ENCODE measurements around the gene HTR4.

HTR4 gene

GRCh38 chr5:148437249-148437648, 217.1 kb downstream of the HTR4 start:
- TF ChIP-seq CTCF (IDR thresholded peaks at IDR 0.05; ENCODE audit: borderline replicate concordance, extremely low read depth, low read length, poor library complexity, severe bottlenecking) (no peak), EZH2 (IDR thresholded peaks at IDR 0.05; ENCODE audit: borderline replicate concordance, low read depth, low read length, severe bottlenecking) (no peak)
- peaks cover 90% of the 10 kb centered on the region for H3K36me3 ChIP-seq (ENCODE audit: insufficient read depth, low read length)
- no peaks in the 10 kb centered on the region for H3K9me3 ChIP-seq (ENCODE audit: insufficient read depth, low read length, severe bottlenecking)
- no peak overlapping the region for H3K4me2 ChIP-seq (ENCODE audit: insufficient read depth, low read length)
- no peak overlapping the region for H3K9ac ChIP-seq (ENCODE audit: low read depth, low read length)
- no peak overlapping the region for H2AFZ ChIP-seq (ENCODE audit: low read depth, low read length)
- no peaks in the 10 kb centered on the region for H4K20me1 ChIP-seq (ENCODE audit: insufficient read depth, low read length)
- H3K79me2 ChIP-seq (ENCODE audit: insufficient read depth, low read length), result no peaks in the 10 kb centered on the region
- H3K4me3 ChIP-seq (ENCODE audit: low read depth in 1 of 2, low read length in 2 of 2), result no peak overlapping the region
- ATAC-seq (ENCODE audit: insufficient read depth, low read depth), result no peak
- DNase-seq, result no peak
- H3K4me1 ChIP-seq (ENCODE audit: insufficient read depth, low read length), result no peaks in the 10 kb centered on the region
- H3K27me3 ChIP-seq (ENCODE audit: insufficient read depth, low read length, poor library complexity), result no peaks in the 10 kb centered on the region
- no peak overlapping the region for H3K27ac ChIP-seq (ENCODE audit: low read length)

GRCh38 chr5:148436029-148436428, 218.3 kb downstream of the HTR4 start:
- Histone ChIP-seq H2AFZ (ENCODE audit: low read depth, low read length) (no peak overlapping the region), H3K36me3 (ENCODE audit: insufficient read depth, low read length) (peaks cover 80% of the 10 kb centered on the region), H3K27ac (ENCODE audit: low read length) (no peak overlapping the region), H3K9me3 (ENCODE audit: insufficient read depth, low read length, severe bottlenecking) (no peaks in the 10 kb centered on the region), H3K27me3 (ENCODE audit: insufficient read depth, low read length, poor library complexity) (no peaks in the 10 kb centered on the region), H3K4me3 (ENCODE audit: low read depth in 1 of 2, low read length in 2 of 2) (no peak overlapping the region), H3K9ac (ENCODE audit: low read depth, low read length) (no peak overlapping the region), H3K4me2 (ENCODE audit: insufficient read depth, low read length) (no peak overlapping the region), H4K20me1 (ENCODE audit: insufficient read depth, low read length) (no peaks in the 10 kb centered on the region), H3K79me2 (ENCODE audit: insufficient read depth, low read length) (no peaks in the 10 kb centered on the region), H3K4me1 (ENCODE audit: insufficient read depth, low read length) (no peaks in the 10 kb centered on the region)
- ATAC-seq (ENCODE audit: insufficient read depth, low read depth), result no peak
- TF ChIP-seq CTCF (IDR thresholded peaks at IDR 0.05; ENCODE audit: borderline replicate concordance, extremely low read depth, low read length, poor library complexity, severe bottlenecking) (no peak), EZH2 (IDR thresholded peaks at IDR 0.05; ENCODE audit: borderline replicate concordance, low read depth, low read length, severe bottlenecking) (no peak)
- DNase-seq, result no peak

GRCh38 chr5:148433826-148434225, 220.5 kb downstream of the HTR4 start:
- H3K79me2 ChIP-seq (ENCODE audit: insufficient read depth, low read length), result no peaks in the 10 kb centered on the region
- no peak overlapping the region for H3K4me2 ChIP-seq (ENCODE audit: insufficient read depth, low read length)
- H3K27ac ChIP-seq (ENCODE audit: low read length), result no peak overlapping the region
- H3K4me3 ChIP-seq (ENCODE audit: low read depth in 1 of 2, low read length in 2 of 2), result no peak overlapping the region
- H3K27me3 ChIP-seq (ENCODE audit: insufficient read depth, low read length, poor library complexity), result no peaks in the 10 kb centered on the region
- H3K9me3 ChIP-seq (ENCODE audit: insufficient read depth, low read length, severe bottlenecking), result no peaks in the 10 kb centered on the region
- H2AFZ ChIP-seq (ENCODE audit: low read depth, low read length), result no peak overlapping the region
- H3K4me1 ChIP-seq (ENCODE audit: insufficient read depth, low read length), result no peaks in the 10 kb centered on the region
- DNase-seq (no peak), ATAC-seq (ENCODE audit: insufficient read depth, low read depth) (no peak)
- TF ChIP-seq CTCF (IDR thresholded peaks at IDR 0.05; ENCODE audit: borderline replicate concordance, extremely low read depth, low read length, poor library complexity, severe bottlenecking) (no peak), EZH2 (IDR thresholded peaks at IDR 0.05; ENCODE audit: borderline replicate concordance, low read depth, low read length, severe bottlenecking) (no peak)
- H3K36me3 ChIP-seq (ENCODE audit: insufficient read depth, low read length), result peaks cover 63% of the 10 kb centered on the region
- H4K20me1 ChIP-seq (ENCODE audit: insufficient read depth, low read length), result no peaks in the 10 kb centered on the region
- H3K9ac ChIP-seq (ENCODE audit: low read depth, low read length), result no peak overlapping the region
